Central memory CD4-positive, alpha-beta T cell (primary cell): ENCODE data around the gene ADGRV1.
"Not testable (repeated sequence)": the region's sequence is repeated elsewhere in the genome, so short reads cannot be mapped to it uniquely, and the experiment has no call there.

ENCODE experiments used
- DNase-seq: peaks from one replicate; pipeline ENCODE4 v3.0.0; 2022

Gene ADGRV1

DNA sequence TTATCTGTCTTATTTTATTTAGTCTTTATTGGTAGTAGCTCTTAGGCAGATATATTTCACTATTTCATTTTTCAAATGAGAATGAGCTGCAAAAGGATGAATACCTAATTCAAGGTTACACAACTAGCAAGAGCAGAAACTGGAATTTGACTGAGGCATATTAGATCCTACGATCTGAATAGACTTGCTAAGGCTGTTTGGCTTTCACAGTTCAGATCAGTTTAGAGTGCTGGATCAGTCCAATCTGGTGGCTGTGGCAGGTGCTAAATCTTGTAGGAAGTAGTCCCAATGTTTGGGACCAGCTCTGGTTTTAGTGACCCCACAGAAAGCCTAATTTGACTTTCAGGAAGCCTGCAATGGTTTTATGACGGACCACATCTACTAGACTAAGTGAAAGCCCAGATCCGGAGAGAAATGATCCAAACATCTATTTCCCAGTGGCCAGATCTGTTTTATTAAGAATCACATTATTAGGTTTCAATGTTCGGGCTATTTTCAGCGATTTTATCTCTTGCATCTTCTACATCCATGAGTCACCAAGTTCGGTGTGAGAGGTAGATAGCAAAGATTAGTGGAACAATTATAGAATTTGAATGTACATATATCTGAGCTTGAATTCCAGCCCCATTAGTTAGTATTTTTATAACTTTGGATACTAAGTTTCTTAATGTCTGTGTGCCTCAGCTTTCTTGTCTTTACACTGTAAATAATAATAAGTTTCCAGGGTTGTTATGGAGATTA is 359.5 kb downstream of the ADGRV1 start:
- DNase-seq, result no peak

- DNase-seq, result no peak
Observed at GRCh38 chr5:90921418-90921973, 362.9 kb downstream of the ADGRV1 start.

DNA sequence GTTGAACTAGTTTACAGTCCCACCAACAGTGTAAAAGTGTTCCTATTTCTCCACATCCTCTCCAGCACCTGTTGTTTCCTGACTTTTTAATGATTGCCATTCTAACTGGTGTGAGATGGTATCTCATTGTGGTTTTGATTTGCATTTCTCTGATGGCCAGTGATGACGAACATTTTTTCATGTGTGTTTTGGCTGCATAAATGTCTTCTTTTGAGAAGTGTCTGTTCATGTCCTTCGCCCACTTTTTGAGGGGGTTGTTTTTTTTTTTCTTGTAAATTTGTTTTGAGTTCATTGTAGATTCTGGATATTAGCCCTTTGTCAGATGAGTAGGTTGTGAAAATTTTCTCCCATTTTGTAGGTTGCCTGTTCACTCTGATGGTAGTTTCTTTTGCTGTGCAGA is 365.6 kb downstream of the ADGRV1 start:
- not testable (repeated sequence) for DNase-seq

DNA sequence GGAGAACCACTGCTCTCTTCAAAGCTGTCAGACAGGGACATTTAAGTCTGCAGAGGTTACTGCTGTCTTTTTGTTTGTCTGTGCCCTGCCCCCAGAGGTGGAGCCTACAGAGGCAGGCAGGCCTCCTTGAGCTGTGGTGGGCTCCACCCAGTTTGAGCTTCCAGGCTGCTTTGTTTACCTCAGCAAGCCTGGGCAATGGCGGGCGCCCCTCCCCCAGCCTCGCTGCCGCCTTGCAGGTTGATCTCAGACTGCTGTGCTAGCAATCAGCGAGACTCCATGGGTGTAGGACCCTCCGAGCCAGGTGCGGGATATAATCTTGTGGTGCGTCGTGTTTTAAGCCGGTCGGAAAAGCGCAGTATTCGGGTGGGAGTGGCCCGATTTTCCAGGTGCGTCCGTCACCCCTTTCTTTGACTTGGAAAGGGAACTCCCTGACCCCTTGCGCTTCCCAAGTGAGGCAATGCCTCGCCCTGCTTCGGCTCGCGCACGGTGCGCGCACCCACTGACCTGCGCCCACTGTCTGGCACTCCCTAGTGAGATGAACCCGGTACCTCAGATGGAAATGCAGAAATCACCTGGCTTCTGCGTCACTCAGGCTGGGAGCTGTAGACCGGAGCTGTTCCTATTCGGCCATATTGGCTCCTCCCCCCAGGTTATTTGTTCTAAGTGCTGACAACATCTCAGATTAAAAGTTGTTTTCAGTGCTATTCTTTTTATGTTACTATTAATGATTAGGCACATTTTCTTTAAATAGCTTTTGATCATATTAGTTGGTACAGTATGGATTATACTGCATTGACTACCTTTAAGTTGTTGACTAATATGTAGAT is 370.6 kb downstream of the ADGRV1 start:
- DNase-seq, result not testable (repeated sequence)

DNA sequence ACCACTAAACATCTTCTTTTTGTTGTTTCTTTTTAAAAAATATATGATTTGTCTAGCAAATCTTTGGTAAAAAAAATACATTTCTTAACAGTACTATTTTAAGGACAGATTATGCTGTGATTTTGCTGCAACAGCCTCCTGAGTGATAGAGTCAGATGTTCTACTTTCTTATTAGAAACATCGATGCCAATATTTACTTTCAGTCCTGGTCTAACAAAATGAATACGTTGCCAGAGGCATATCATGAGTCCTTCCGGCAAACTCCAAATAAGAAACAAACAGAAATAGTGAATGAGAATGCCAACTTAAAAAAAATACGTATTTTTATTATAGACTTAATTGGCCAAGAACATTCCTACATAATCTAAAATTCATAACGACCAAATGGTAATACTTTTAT is 371.5 kb downstream of the ADGRV1 start:
- DNase-seq, result no peak

DNA sequence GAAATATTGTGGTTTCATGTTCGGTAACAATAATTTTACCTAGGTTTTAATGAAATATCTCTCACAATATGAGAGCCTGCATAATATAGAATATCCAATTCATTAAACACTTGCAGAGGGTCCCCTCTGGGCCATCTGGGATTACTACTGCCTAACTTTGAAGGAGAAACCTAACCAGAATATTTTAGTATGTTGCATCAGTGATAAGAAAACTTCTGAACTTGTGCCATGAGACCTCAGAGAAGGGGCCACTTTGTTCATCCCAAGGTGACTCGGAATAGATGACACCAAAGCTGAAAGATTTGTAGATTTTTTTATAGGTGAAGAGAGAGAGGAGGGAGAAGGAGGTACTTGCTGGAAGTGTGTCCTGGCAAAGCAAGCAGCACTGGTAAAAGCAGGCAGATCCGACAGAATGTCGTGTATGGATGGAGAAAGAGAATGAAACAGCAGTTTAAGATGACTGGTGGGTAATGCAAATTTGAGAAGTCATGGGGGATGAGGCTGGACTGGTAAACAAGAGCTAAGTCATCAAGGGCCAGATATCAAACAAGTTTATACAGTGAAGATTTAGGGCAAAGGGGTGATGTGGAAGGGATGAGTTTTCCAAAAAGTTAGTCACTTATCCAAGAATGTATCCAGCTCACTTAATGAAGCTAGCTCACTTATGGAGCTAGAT is 372.3 kb downstream of the ADGRV1 start:
- DNase-seq, result no peak

GRCh38 chr5:90932052-90932699 is 373.6 kb downstream of the ADGRV1 start:
- peak; percentile 16 for DNase-seq

DNA sequence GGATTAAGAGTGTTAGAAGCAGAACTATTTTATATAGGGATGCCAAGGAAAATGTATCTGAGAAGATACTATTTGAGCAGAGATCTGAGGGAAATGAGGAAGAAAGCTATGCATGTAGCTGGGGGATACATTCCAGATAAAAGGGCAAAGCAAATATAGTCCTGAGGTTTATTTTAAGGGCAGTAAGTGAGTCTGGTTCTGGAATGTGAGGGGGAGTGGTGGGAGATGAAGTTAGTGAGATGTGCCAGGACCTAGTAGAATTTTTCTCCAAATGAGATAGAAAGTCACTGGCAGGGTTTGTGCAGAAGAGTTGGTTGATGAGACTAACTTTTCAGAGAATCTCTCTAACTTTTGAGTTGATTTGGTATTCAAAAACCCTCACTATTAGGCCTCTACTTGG is 374.7 kb downstream of the ADGRV1 start:
- no peak for DNase-seq

DNA sequence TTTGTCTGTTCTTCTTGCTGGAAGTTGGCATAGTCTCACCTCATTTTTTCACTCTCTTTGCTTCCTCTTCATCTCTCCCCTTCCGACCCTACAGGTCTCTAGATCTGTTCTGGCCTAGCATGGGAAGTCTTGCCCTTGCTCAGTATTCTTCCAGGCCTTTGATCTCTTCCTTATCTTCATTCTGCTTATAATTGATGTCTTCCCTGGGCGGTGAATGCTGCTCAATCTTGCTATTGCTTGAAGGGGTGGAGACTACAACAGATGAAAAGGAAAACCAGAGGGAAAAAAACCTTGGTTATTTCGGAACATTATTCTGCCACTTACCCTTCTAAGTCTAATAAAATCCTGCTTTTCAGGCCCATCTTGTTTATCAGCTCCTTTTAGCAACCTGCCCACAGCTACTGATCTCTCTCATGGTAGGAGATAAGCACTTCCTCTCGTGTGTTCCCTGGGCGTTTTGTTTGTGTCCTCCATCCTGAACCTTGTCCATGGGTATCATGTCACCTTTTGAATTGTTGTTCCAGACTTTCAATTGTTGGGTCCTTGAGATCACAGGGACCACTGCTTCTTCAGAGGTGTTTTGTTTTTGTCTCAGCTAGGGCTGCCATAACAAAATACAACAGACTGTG is 375.6 kb downstream of the ADGRV1 start:
- no peak for DNase-seq

DNA sequence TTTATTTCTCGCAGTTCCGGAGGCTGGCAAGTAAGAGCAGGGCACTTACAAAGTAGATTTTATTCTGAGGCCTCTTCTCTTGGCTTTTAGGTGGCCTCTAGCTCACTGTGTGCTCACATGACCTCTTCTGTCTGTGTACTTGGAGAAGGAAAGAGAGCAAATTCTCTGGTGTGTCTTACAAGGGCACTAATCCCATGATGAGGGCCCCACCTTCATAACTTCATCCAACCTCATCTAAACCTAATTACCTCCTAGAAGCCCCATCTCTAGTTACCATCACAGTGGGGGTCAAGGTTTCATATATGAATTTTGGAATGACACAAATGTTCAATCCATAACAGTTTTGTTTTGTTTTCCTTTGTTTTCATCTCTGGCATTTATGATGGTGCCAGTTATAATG is 376.1 kb downstream of the ADGRV1 start:
- DNase-seq, result no peak

- no peak for DNase-seq
Observed at GRCh38 chr5:90939211-90939610, 380.6 kb downstream of the ADGRV1 start.

DNA sequence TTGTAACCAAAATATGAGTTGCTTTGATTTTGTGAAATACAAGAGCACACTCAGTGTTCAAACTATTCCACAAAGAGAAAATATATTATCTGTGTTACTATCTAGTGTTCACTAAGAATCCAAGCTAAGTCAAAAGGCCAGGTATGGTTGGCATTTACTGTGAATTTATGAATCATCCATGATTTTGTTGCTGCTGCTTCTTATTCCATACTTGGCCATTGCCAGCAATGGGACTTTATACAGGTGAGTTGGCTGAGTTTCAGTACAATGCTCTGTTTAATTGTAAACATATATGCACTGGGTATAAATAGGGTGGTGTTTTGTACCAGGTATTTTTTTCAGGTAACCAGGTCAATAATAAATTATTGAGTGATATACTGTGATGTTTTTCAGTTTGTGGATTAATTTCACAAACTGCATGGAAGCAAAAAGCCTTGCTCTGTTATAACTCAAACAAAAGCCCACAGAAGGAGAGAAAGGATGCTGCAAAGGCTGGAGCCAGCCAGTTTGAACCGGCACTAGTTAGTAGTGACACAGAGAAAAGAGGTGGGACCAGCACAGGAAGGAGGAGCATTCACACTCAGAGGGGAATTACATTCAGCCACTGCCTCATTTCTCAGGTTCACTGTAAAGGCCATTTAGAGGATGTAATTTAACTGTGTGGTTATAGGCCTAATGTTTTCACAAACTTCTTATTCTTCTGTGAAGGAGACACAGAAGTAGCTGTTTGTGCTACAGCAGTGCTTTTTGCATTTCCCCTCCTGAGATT is 381.8 kb downstream of the ADGRV1 start:
- DNase-seq, result peak; percentile 6

DNA sequence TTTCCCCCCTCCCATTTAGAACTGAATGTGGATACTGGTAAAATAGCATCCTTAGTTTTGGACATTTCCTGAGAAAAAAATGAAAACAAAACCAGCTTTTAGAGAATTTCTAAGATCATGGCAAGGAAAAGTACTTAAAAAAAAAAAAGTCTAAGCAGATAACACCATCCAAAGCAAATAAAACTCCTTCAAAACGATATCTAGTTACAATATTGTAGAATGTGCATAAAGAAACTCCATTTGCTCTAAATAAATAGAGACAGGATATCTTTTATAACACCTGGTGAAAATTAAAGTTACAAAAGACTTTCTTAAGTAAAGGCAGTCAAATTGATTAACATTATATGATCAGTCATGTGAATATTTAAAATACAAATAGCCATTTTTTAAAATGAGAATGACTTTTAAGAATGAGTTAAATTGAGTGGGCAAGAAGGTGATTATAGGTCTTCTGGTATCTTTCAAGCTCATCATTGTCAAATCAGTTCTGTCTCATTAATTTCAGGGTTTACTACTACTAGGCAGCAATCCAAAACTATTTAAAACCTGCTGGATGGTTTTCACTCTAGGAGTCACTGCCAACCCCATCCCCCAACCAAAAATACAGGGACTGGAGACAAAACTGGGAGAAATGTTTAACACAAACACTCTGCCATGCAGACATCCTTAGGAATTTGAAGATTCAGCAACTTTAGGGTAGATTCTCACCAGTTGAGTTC is 382.6 kb downstream of the ADGRV1 start:
- no peak for DNase-seq

- DNase-seq, result no peak
Observed at GRCh38 chr5:90944116-90944515, 385.5 kb downstream of the ADGRV1 start.

- no peak for DNase-seq
Observed at GRCh38 chr5:90947667-90948066, 389.1 kb downstream of the ADGRV1 start.

DNA sequence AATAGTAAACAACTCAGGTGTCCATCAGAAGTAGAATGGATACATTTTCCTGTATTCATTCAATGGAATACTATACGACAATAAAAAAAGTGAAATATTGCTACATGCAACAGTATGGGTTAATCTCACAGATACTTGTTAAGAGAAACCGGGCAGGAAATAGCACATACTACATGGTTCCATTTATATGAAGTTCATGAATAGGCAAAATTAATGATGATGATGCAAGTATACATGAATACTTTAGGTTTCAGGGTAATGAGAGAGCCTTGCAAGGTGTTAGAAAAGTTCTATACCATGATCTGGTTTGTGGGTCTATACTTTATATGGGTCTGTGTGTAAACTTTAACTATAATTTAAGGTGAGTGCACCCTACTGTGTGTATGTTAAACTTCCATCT is 390.4 kb downstream of the ADGRV1 start:
- DNase-seq, result no peak

- DNase-seq, result no peak
Observed at GRCh38 chr5:90949469-90950358, 391.1 kb downstream of the ADGRV1 start.

GRCh38 chr5:90955001-90955635 is 396.5 kb downstream of the ADGRV1 start:
- DNase-seq, result no peak

DNA sequence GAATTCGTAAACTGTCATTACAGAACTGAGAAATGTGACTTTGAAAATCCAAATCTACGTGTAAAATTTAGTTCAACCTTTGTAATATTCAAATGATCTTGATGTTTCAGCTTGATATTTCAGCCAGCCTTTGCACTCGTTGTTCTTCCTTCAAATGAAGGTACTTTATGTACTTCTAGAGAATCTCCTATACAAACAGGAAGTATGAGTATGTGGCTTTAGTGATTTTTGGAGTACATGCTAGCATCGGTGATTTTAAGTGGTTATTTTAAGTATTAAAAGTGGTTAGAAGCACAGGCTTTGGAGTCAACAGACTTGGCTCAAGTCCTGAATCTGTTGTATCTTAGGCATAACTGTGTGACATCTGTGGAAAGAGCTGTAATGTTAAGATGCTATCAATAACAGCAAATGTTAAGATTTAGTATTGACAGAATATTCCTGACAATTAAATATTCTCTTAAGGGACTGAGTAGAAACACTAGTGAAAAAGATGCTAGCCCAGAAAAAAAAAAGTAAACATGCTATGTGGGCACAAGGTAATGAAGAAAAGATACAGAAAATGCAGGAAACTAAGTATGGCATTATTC is 398.0 kb downstream of the ADGRV1 start:
- DNase-seq, result no peak
